ENCODE data around the gene TAF10.

The TAF10 gene

GRCh38 chr11:6640036-6640984, 28.3 kb upstream of the TAF10 start:
- no peaks in the 10 kb centered on the region for H3K79me2 ChIP-seq (ENCODE audit: control insufficient read depth, insufficient read depth, low read length, unreplicated experiment)
- peaks cover 12% of the 10 kb centered on the region for H3K4me1 ChIP-seq (ENCODE audit: control insufficient read depth, insufficient read depth, low read length, unreplicated experiment)
- no peak overlapping the region for H3K4me3 ChIP-seq (ENCODE audit: low read depth, low read length)
- no peak overlapping the region for H3K27ac ChIP-seq (ENCODE audit: low read depth, low read length)
- H2AFZ ChIP-seq (ENCODE audit: low read length, unreplicated experiment) = no peak overlapping the region
- H3K27me3 ChIP-seq (ENCODE audit: insufficient read depth, low read length) = peaks cover 22% of the 10 kb centered on the region
- no peaks in the 10 kb centered on the region for H3K36me3 ChIP-seq (ENCODE audit: insufficient read depth, low read length)

- Histone ChIP-seq H2AFZ (ENCODE audit: low read length, unreplicated experiment) (no peak overlapping the region), H3K4me1 (ENCODE audit: control insufficient read depth, insufficient read depth, low read length, unreplicated experiment) (peaks cover 17% of the 10 kb centered on the region), H3K27me3 (ENCODE audit: insufficient read depth, low read length) (peaks cover 8% of the 10 kb centered on the region), H3K27ac (ENCODE audit: low read depth, low read length) (no peak overlapping the region), H3K36me3 (ENCODE audit: insufficient read depth, low read length) (no peaks in the 10 kb centered on the region), H3K4me3 (ENCODE audit: low read depth, low read length) (no peak overlapping the region), H3K79me2 (ENCODE audit: control insufficient read depth, insufficient read depth, low read length, unreplicated experiment) (no peaks in the 10 kb centered on the region)
Measured at GRCh38 chr11:6638429-6638828, 26.4 kb upstream of the TAF10 start.

GRCh38 chr11:6637871-6638270, 25.9 kb upstream of the TAF10 start:
- Histone ChIP-seq H3K79me2 (ENCODE audit: control insufficient read depth, insufficient read depth, low read length, unreplicated experiment) (no peaks in the 10 kb centered on the region), H2AFZ (ENCODE audit: low read length, unreplicated experiment) (no peak overlapping the region), H3K4me3 (ENCODE audit: low read depth, low read length) (no peak overlapping the region), H3K4me1 (ENCODE audit: control insufficient read depth, insufficient read depth, low read length, unreplicated experiment) (peaks cover 17% of the 10 kb centered on the region), H3K27me3 (ENCODE audit: insufficient read depth, low read length) (peaks cover 2% of the 10 kb centered on the region), H3K36me3 (ENCODE audit: insufficient read depth, low read length) (no peaks in the 10 kb centered on the region), H3K27ac (ENCODE audit: low read depth, low read length) (no peak overlapping the region)

GRCh38 chr11:6636480-6636879, 24.5 kb upstream of the TAF10 start:
- no peak overlapping the region for H3K27ac ChIP-seq (ENCODE audit: low read depth, low read length)
- H3K36me3 ChIP-seq (ENCODE audit: insufficient read depth, low read length) = no peaks in the 10 kb centered on the region
- H3K4me1 ChIP-seq (ENCODE audit: control insufficient read depth, insufficient read depth, low read length, unreplicated experiment) = peaks cover 17% of the 10 kb centered on the region
- H2AFZ ChIP-seq (ENCODE audit: low read length, unreplicated experiment) = no peak overlapping the region
- H3K4me3 ChIP-seq (ENCODE audit: low read depth, low read length) = no peak overlapping the region
- H3K27me3 ChIP-seq (ENCODE audit: insufficient read depth, low read length) = no peaks in the 10 kb centered on the region
- H3K79me2 ChIP-seq (ENCODE audit: control insufficient read depth, insufficient read depth, low read length, unreplicated experiment) = no peaks in the 10 kb centered on the region

GRCh38 chr11:6635082-6635932, 23.3 kb upstream of the TAF10 start:
- H3K4me3 ChIP-seq (ENCODE audit: low read depth, low read length) = no peak overlapping the region
- H3K79me2 ChIP-seq (ENCODE audit: control insufficient read depth, insufficient read depth, low read length, unreplicated experiment) = no peaks in the 10 kb centered on the region
- peaks cover 17% of the 10 kb centered on the region for H3K4me1 ChIP-seq (ENCODE audit: control insufficient read depth, insufficient read depth, low read length, unreplicated experiment)
- no peak overlapping the region for H2AFZ ChIP-seq (ENCODE audit: low read length, unreplicated experiment)
- H3K27ac ChIP-seq (ENCODE audit: low read depth, low read length) = no peak overlapping the region
- H3K27me3 ChIP-seq (ENCODE audit: insufficient read depth, low read length) = no peaks in the 10 kb centered on the region
- H3K36me3 ChIP-seq (ENCODE audit: insufficient read depth, low read length) = no peaks in the 10 kb centered on the region

GRCh38 chr11:6634534-6634933, 22.5 kb upstream of the TAF10 start:
- Histone ChIP-seq H3K27me3 (ENCODE audit: insufficient read depth, low read length) (no peaks in the 10 kb centered on the region), H3K4me1 (ENCODE audit: control insufficient read depth, insufficient read depth, low read length, unreplicated experiment) (peaks cover 17% of the 10 kb centered on the region), H2AFZ (ENCODE audit: low read length, unreplicated experiment) (no peak overlapping the region), H3K36me3 (ENCODE audit: insufficient read depth, low read length) (no peaks in the 10 kb centered on the region), H3K4me3 (ENCODE audit: low read depth, low read length) (no peak overlapping the region), H3K79me2 (ENCODE audit: control insufficient read depth, insufficient read depth, low read length, unreplicated experiment) (no peaks in the 10 kb centered on the region), H3K27ac (ENCODE audit: low read depth, low read length) (no peak overlapping the region)

GRCh38 chr11:6633422-6634408, 21.7 kb upstream of the TAF10 start:
- H3K27me3 ChIP-seq (ENCODE audit: insufficient read depth, low read length) = no peaks in the 10 kb centered on the region
- no peaks in the 10 kb centered on the region for H3K36me3 ChIP-seq (ENCODE audit: insufficient read depth, low read length)
- no peak overlapping the region for H2AFZ ChIP-seq (ENCODE audit: low read length, unreplicated experiment)
- peaks cover 17% of the 10 kb centered on the region for H3K4me1 ChIP-seq (ENCODE audit: control insufficient read depth, insufficient read depth, low read length, unreplicated experiment)
- H3K79me2 ChIP-seq (ENCODE audit: control insufficient read depth, insufficient read depth, low read length, unreplicated experiment) = no peaks in the 10 kb centered on the region
- H3K27ac ChIP-seq (ENCODE audit: low read depth, low read length) = no peak overlapping the region
- H3K4me3 ChIP-seq (ENCODE audit: low read depth, low read length) = no peak overlapping the region

GRCh38 chr11:6632116-6633073, 20.4 kb upstream of the TAF10 start:
- H3K27me3 ChIP-seq (ENCODE audit: insufficient read depth, low read length) = no peaks in the 10 kb centered on the region
- H3K27ac ChIP-seq (ENCODE audit: low read depth, low read length) = no peak overlapping the region
- no peak overlapping the region for H2AFZ ChIP-seq (ENCODE audit: low read length, unreplicated experiment)

GRCh38 chr11:6631361-6631890, 19.4 kb upstream of the TAF10 start:
- Histone ChIP-seq H3K4me1 (ENCODE audit: control insufficient read depth, insufficient read depth, low read length, unreplicated experiment) (peaks cover 15% of the 10 kb centered on the region), H3K27ac (ENCODE audit: low read depth, low read length) (no peak overlapping the region), H2AFZ (ENCODE audit: low read length, unreplicated experiment) (no peak overlapping the region), H3K36me3 (ENCODE audit: insufficient read depth, low read length) (no peaks in the 10 kb centered on the region), H3K4me3 (ENCODE audit: low read depth, low read length) (no peak overlapping the region), H3K79me2 (ENCODE audit: control insufficient read depth, insufficient read depth, low read length, unreplicated experiment) (no peaks in the 10 kb centered on the region), H3K27me3 (ENCODE audit: insufficient read depth, low read length) (no peaks in the 10 kb centered on the region)

More at GRCh38 chr11:6632116-6633073, 20.4 kb upstream of the TAF10 start:
- H3K4me1 ChIP-seq (ENCODE audit: control insufficient read depth, insufficient read depth, low read length, unreplicated experiment) = peaks cover 15% of the 10 kb centered on the region
- H3K79me2 ChIP-seq (ENCODE audit: control insufficient read depth, insufficient read depth, low read length, unreplicated experiment) = no peaks in the 10 kb centered on the region
- no peak overlapping the region for H3K4me3 ChIP-seq (ENCODE audit: low read depth, low read length)
- no peaks in the 10 kb centered on the region for H3K36me3 ChIP-seq (ENCODE audit: insufficient read depth, low read length)
